GM18861 (cell line): ENCODE data around the gene CWF19L2.

Experiments
- ATAC-seq: cut with Tn5 transposase; IDR thresholded peaks from one replicate; pipeline ENCODE4 v1.9.1; 2021; ENCODE audit not compliant: unreplicated experiment

CWF19L2 gene

DNA sequence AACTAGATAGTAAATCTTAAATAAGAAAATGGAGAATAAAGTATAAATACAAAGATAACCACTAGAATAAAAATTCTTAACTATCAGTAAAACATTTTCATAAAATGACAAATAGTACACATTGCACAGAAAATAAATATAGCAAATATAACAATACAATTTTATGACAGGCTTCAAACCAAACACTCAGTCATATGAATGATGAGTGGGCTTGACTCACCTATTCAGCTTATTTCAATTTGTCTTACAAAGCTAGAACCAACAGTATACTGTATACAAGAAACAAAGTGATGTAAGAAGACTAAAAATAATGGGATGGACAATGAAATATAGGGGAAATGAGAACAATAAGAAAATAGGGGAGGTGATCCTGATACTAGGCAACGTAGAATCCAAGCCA lies 141.2 kb downstream of the CWF19L2 start:
- ATAC-seq = no peak

- no peak for ATAC-seq
These were observed 149.6 kb downstream of the CWF19L2 start for GRCh38 chr11:107307991-107308390.

DNA sequence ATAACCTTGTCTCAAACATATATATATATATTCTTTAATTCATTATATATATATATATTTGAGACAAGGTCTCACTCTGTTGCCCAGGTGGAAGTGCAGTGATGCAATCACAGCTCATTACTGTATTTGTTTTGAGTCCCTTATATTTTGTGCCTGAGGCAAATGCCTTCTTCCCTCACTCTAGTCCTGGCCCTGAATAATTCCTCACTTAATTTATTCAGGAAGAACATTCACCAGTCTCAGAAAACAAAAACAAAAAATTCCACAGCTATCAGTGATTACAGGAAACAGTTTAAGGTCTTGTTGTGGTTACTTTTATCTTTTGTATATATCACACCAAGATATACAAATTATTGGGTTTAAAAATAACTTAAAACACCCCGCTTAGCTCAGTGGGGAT lies 155.7 kb downstream of the CWF19L2 start:
- ATAC-seq = no peak

DNA sequence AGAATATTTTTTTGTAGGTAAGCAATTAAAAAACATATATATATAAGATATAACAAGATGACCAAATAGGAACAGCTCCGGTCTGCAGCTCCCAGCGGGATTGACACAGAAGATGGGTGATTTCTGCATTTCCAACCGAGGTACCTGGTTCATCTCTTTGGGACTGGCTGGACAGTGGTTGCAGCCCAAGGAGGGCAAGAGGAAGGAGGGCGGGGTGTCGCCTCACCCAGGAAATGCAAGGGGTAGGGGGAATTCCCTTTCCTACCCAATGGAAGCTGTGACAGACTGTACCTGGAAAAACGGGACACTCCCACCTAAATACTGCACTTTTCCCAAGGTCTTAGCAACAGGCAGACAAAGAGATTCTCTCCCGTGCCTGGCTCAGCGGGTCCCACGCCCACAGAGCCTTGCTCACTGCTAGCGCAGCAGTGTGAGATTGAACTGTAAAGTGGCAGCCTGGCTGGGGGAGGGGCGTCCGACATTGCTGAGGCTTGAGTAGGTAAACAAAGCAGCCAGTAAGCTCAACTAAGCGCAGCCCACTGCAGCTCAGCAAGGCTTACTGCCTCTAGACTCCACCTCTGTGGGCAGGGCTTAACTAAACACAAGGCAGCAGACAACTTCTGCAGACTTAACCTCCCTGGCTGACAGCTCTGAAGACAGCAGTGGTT lies 163.8 kb downstream of the CWF19L2 start:
- no peak for ATAC-seq

DNA sequence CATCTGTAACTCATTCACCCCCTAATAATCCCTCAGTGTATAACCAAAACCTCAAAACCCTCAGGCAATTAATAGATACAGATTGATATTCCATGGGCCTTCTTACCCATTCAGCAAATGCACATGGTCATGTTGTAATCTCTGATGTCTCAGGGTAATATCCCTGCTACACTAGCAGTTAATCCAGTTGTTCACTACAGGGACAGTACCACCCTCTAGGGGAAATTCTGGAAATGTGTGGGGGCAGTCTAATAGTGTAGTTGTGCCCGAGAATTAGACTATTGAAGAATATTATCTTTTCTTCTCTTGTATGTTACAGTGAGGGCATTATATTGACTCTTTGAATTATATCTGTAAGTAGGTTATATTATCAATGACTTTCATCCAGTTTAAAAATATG lies 175.4 kb downstream of the CWF19L2 start:
- ATAC-seq = no peak
